Gastroesophageal sphincter (tissue), 4 donors: ENCODE results near the gene AADACL2. TPM values are rescaled to one million over a fixed set of nuclear protein-coding genes. Genes with fewer than 3 reads are reported as not detected.

Experiments used
- ATAC-seq: fragments of 150-250 bp; one replicate; pipeline ENCODE4 v1.9.1; 2016; ENCODE audit warnings: mild to moderate bottlenecking, moderate library complexity
- H3K27ac ChIP-seq, 4 donors: fragments of 200-600 bp; sonication (generic) in 3 of 4; 1 replicate in 3 of 4; 2 replicates in 1 of 4; pipeline ENCODE4 v1.5.1; 2016 to 2019
- H3K27me3 ChIP-seq: fragments of 200-600 bp; sonication (generic); one replicate; pipeline ENCODE4 v1.5.1; 2019
- H3K36me3 ChIP-seq, 2 donors: fragments of 200-600 bp; sonication (generic); one replicate each; pipeline ENCODE4 v1.5.1; 2019; ENCODE audit warnings: control low read depth in 1 of 2
- H3K4me1 ChIP-seq, 3 donors: fragments of 200-600 bp; sonication (generic); 1 replicate in 2 of 3; 2 replicates in 1 of 3; pipeline ENCODE4 v1.5.1; 2016 to 2019; ENCODE audit warnings: control low read depth in 2 of 3
- H3K4me3 ChIP-seq, 2 donors: fragments of 200-600 bp; sonication (generic); one replicate each; pipeline ENCODE4 v1.5.1; 2019; ENCODE audit warnings: mild to moderate bottlenecking in 1 of 2, moderate library complexity in 1 of 2
- H3K9me3 ChIP-seq, 3 donors: fragments of 200-600 bp; sonication (generic); one replicate each; pipeline ENCODE4 v1.5.1; 2017 to 2019; ENCODE audit warnings: control low read depth in 2 of 3
- CTCF ChIP-seq, 4 experiments: fragments of 200-600 bp in 2 of 4; fragments of 450-650 bp in 2 of 4; sonication (generic) in 1 of 4; IDR thresholded peaks; one replicate each; pipeline ENCODE4 v1.5.1; 2017 to 2019; ENCODE audit warnings: antibody characterized with exemption in 4 of 4, mild to moderate bottlenecking in 2 of 4, moderate library complexity in 2 of 4
- EP300 ChIP-seq: sonication (generic); formaldehyde crosslinking; IDR thresholded peaks from one replicate; pipeline ENCODE4 v1.6.1; 2017; ENCODE audit warnings: antibody characterized with exemption, mild to moderate bottlenecking
- POLR2A ChIP-seq, 2 donors: fragments of 450-650 bp; IDR thresholded peaks; one replicate each; pipeline ENCODE4 v1.6.1; 2017; ENCODE audit warnings: antibody characterized with exemption in 2 of 2, mild to moderate bottlenecking in 2 of 2, moderate library complexity in 1 of 2
- POLR2AphosphoS5 ChIP-seq: sonication (generic); formaldehyde crosslinking; IDR thresholded peaks from one replicate; pipeline ENCODE4 v1.6.1; 2017; ENCODE audit warnings: antibody characterized with exemption
- WGBS, 2 donors: methylation state at CpG; one replicate each; pipeline ENCODE4 v1.1.5; 2018; ENCODE audit warnings: low coverage in 1 of 2; 5-methylcytosine and 5-hydroxymethylcytosine counted together
- total RNA-seq, 4 donors: library from RNA; depleted of rRNA; stranded (reverse); fragments of >200 nt; gene quantifications; one replicate each; pipeline ENCODE4 v1.1.0, GENCODE V29; 2016

AADACL2 gene
- 1 to 10 TPM in 1 of 4 donors, under 1 TPM in 1, not detected in 2; 0.54 to 4.4 TPM for total RNA-seq

- no peak within 1 kb of the TSS for H3K27ac ChIP-seq
- ATAC-seq = peak; percentile 43
- 60 to 87% methylated on average over 1 of the region's 1 CpG for WGBS, 2 donors
- TF ChIP-seq EP300 (no peak), CTCF (IDR thresholded peaks at IDR 0.05) (no peak), POLR2A (IDR thresholded peaks at IDR 0.05) (no peak), POLR2AphosphoS5 (no peak)
- no peak within 1 kb of the TSS for H3K4me3 ChIP-seq
- H3K36me3 ChIP-seq = no peaks in the 10 kb centered on the region
- no peaks in the 10 kb centered on the region for H3K4me1 ChIP-seq
- no peaks in the 10 kb centered on the region for H3K9me3 ChIP-seq
- no peaks in the 10 kb centered on the region for H3K27me3 ChIP-seq
Measured at GRCh38 chr3:151733613-151734012, at the start of gene AADACL2. AADACL2 (plus strand) TSS chr3:151733927; CDS start chr3:151734036, 109 bp downstream.

GRCh38 chr3:151684094-151684493, 49.6 kb upstream of the AADACL2 start:
- Histone ChIP-seq H3K36me3 (no peaks in the 10 kb centered on the region), H3K4me3 (no peak overlapping the region), H3K4me1 (peaks cover 0 to 17% (median 0%) of the 10 kb centered on the region in 3 donors), H3K9me3 (no peaks in the 10 kb centered on the region), H3K27me3 (no peaks in the 10 kb centered on the region), H3K27ac (no peak overlapping the region)
- TF ChIP-seq CTCF (IDR thresholded peaks at IDR 0.05) (no peak), POLR2AphosphoS5 (no peak), EP300 (no peak), POLR2A (IDR thresholded peaks at IDR 0.05) (no peak)
- no peak for ATAC-seq

- Histone ChIP-seq H3K9me3 (no peaks in the 10 kb centered on the region), H3K4me3 (no peak overlapping the region), H3K36me3 (no peaks in the 10 kb centered on the region), H3K27ac (no peak overlapping the region), H3K4me1 (peaks cover 0 to 17% (median 0%) of the 10 kb centered on the region in 3 donors), H3K27me3 (no peaks in the 10 kb centered on the region)
- no peak for ATAC-seq
- 77 to 80% methylated on average over 2 to 3 of the region's 3 CpGs for whole genome bisulfite sequencing, 2 donors
- TF ChIP-seq POLR2AphosphoS5 (no peak), POLR2A (IDR thresholded peaks at IDR 0.05) (no peak), EP300 (no peak), CTCF (IDR thresholded peaks at IDR 0.05) (no peak)
Measured at GRCh38 chr3:151686257-151686656, 47.5 kb upstream of the AADACL2 start.

GRCh38 chr3:151687076-151687475, 46.7 kb upstream of the AADACL2 start:
- H3K27ac ChIP-seq = no peak overlapping the region
- no peaks in the 10 kb centered on the region for H3K27me3 ChIP-seq
- no peak for ATAC-seq
- H3K36me3 ChIP-seq = no peaks in the 10 kb centered on the region
- TF ChIP-seq CTCF (IDR thresholded peaks at IDR 0.05) (no peak), POLR2A (IDR thresholded peaks at IDR 0.05) (no peak), POLR2AphosphoS5 (no peak), EP300 (no peak)
- H3K4me1 ChIP-seq = peaks cover 0 to 17% (median 0%) of the 10 kb centered on the region in 3 donors
- no peak overlapping the region for H3K4me3 ChIP-seq
- whole genome bisulfite sequencing, 2 donors = 2 to 8% methylated on average over 5 of the region's 5 CpGs
- no peaks in the 10 kb centered on the region for H3K9me3 ChIP-seq

GRCh38 chr3:151688571-151688970, 45.2 kb upstream of the AADACL2 start:
- TF ChIP-seq CTCF (IDR thresholded peaks at IDR 0.05) = no peak
- no peak for TF ChIP-seq POLR2A (IDR thresholded peaks at IDR 0.05)
- no peak for TF ChIP-seq EP300
- no peak for TF ChIP-seq POLR2AphosphoS5
- Histone ChIP-seq H3K4me1 (peaks cover 0 to 17% (median 0%) of the 10 kb centered on the region in 3 donors), H3K27me3 (no peaks in the 10 kb centered on the region), H3K4me3 (no peak overlapping the region), H3K36me3 (no peaks in the 10 kb centered on the region), H3K9me3 (no peaks in the 10 kb centered on the region), H3K27ac (no peak overlapping the region)
- WGBS, 2 donors = 12 to 33% methylated on average over 1 of the region's 1 CpG
- no peak for ATAC-seq
